HEK293 (cell line): ENCODE results near the gene CC2D1A.
A peak's percentile ranks its signal among the peaks of the same experiment; 100 is the strongest.

ENCODE experiments used
- GFI1B ChIP-seq: fragments of 450-650 bp; formaldehyde crosslinking; IDR thresholded peaks from 2 replicates; pipeline ENCODE4 v1.5.1; 2016; ENCODE audit warnings: missing biosample characterization, missing genetic modification characterization
- GLI2 ChIP-seq: fragments of 450-650 bp; formaldehyde crosslinking; IDR thresholded peaks from 2 replicates; pipeline ENCODE4; 2017; ENCODE audit warnings: missing biosample characterization, missing genetic modification characterization, low read depth, borderline replicate concordance
- MEIS1 ChIP-seq: sonication (generic); formaldehyde crosslinking; IDR thresholded peaks from 2 replicates; pipeline ENCODE4 v1.8.1; 2022; ENCODE audit warnings: missing genetic modification reagents, mild to moderate bottlenecking, borderline replicate concordance
- OSR2 ChIP-seq: fragments of 450-650 bp; formaldehyde crosslinking; IDR thresholded peaks from 2 replicates; pipeline ENCODE4 v1.5.1; 2016; ENCODE audit warnings: missing biosample characterization, missing genetic modification characterization
- SETDB1 ChIP-seq: IDR thresholded peaks from one replicate; pipeline ENCODE4 v1.6.1; 2017; ENCODE audit warnings: mild to moderate bottlenecking, low read length, moderate library complexity, mixed read lengths; ENCODE audit not compliant: insufficient read length
- ZBTB21 ChIP-seq: fragments of 450-650 bp; formaldehyde crosslinking; IDR thresholded peaks from 2 replicates; pipeline ENCODE4 v1.5.1; 2017; ENCODE audit warnings: missing biosample characterization, missing genetic modification characterization
- ZFP3 ChIP-seq: fragments of 450-650 bp; formaldehyde crosslinking; IDR thresholded peaks from 2 replicates; pipeline ENCODE4 v1.5.1; 2016; ENCODE audit warnings: low read depth, missing biosample characterization, missing genetic modification characterization
- ZFP41 ChIP-seq: fragments of 450-650 bp; formaldehyde crosslinking; IDR thresholded peaks from 2 replicates; pipeline ENCODE4 v1.5.1; 2016; ENCODE audit warnings: missing biosample characterization, missing genetic modification characterization, borderline replicate concordance
- ZNF10 ChIP-seq: fragments of 450-650 bp; formaldehyde crosslinking; IDR thresholded peaks from 2 replicates; pipeline ENCODE4 v1.5.1; 2017; ENCODE audit warnings: missing biosample characterization, missing genetic modification characterization
- ZNF112 ChIP-seq: fragments of 450-650 bp; formaldehyde crosslinking; IDR thresholded peaks from 2 replicates; pipeline ENCODE4 v1.5.0; 2017; ENCODE audit warnings: missing biosample characterization, missing genetic modification characterization
- ZNF121 ChIP-seq: fragments of 450-650 bp; formaldehyde crosslinking; IDR thresholded peaks from 2 replicates; pipeline ENCODE4 v1.5.1; 2016; ENCODE audit warnings: missing biosample characterization, missing genetic modification characterization
- ZNF16 ChIP-seq: fragments of 450-650 bp; formaldehyde crosslinking; IDR thresholded peaks from 2 replicates; pipeline ENCODE4 v1.5.1; 2016; ENCODE audit warnings: low read depth, missing biosample characterization, missing genetic modification characterization
- ZNF184 ChIP-seq: fragments of 450-650 bp; IDR thresholded peaks from 2 replicates; pipeline ENCODE4 v1.5.1; 2018; ENCODE audit warnings: missing biosample characterization, mild to moderate bottlenecking, missing genetic modification characterization
- ZNF2 ChIP-seq: fragments of 450-650 bp; formaldehyde crosslinking; IDR thresholded peaks from 2 replicates; pipeline ENCODE4 v1.5.1; 2016; ENCODE audit warnings: missing biosample characterization, missing genetic modification characterization
- ZNF202 ChIP-seq: fragments of 450-650 bp; formaldehyde crosslinking; IDR thresholded peaks from 2 replicates; pipeline ENCODE4 v1.5.1; 2016; ENCODE audit warnings: missing biosample characterization, missing genetic modification characterization, borderline replicate concordance
- ZNF211 ChIP-seq: fragments of 450-650 bp; formaldehyde crosslinking; IDR thresholded peaks from 2 replicates; pipeline ENCODE4 v1.5.1; 2016; ENCODE audit warnings: low read depth, missing biosample characterization, missing genetic modification characterization
- ZNF561 ChIP-seq: fragments of 450-650 bp; IDR thresholded peaks from 2 replicates; pipeline ENCODE4 v1.5.1; 2018; ENCODE audit warnings: missing biosample characterization, missing genetic modification characterization, borderline replicate concordance
- ZNF629 ChIP-seq: fragments of 450-650 bp; formaldehyde crosslinking; IDR thresholded peaks from 2 replicates; pipeline ENCODE4 v1.5.1; 2017; ENCODE audit warnings: missing biosample characterization, missing genetic modification characterization
- ZNF660 ChIP-seq: fragments of 450-650 bp; IDR thresholded peaks from 2 replicates; pipeline ENCODE4 v1.5.1; 2018; ENCODE audit warnings: missing biosample characterization, mild to moderate bottlenecking, missing genetic modification characterization
- ZNF768 ChIP-seq: fragments of 450-650 bp; formaldehyde crosslinking; IDR thresholded peaks from 2 replicates; pipeline ENCODE4 v1.5.1; 2018; ENCODE audit warnings: missing biosample characterization, mild to moderate bottlenecking, missing genetic modification characterization
- ZSCAN30 ChIP-seq: fragments of 450-650 bp; IDR thresholded peaks from 2 replicates; pipeline ENCODE4 v1.5.1; 2018; ENCODE audit warnings: missing biosample characterization, mild to moderate bottlenecking, missing genetic modification characterization, moderate library complexity
- TF ChIP-seq, protein P1 (sequence below): fragments of 450-650 bp; formaldehyde crosslinking; IDR thresholded peaks from 2 replicates; pipeline ENCODE4 v1.5.1; 2016; ENCODE audit warnings: missing biosample characterization, missing genetic modification characterization
- TF ChIP-seq, protein P2 (sequence below): fragments of 450-650 bp; formaldehyde crosslinking; IDR thresholded peaks from 2 replicates; pipeline ENCODE4 v1.5.1; 2016; ENCODE audit warnings: missing biosample characterization, missing genetic modification characterization
- TF ChIP-seq, protein P3 (sequence below): fragments of 450-650 bp; formaldehyde crosslinking; IDR thresholded peaks from 2 replicates; pipeline ENCODE4 v1.5.1; 2017; ENCODE audit warnings: missing biosample characterization, missing genetic modification characterization
- TF ChIP-seq, protein P4 (sequence below): fragments of 450-650 bp; formaldehyde crosslinking; IDR thresholded peaks from 2 replicates; pipeline ENCODE4 v1.5.1; 2016; ENCODE audit warnings: missing biosample characterization, missing genetic modification characterization, borderline replicate concordance
- TF ChIP-seq, protein P5 (sequence below): fragments of 450-650 bp; formaldehyde crosslinking; conservative IDR thresholded peaks from 2 replicates; pipeline ENCODE4 v1.5.1; 2016; ENCODE audit warnings: low read depth, missing biosample characterization, missing genetic modification characterization
- TF ChIP-seq, protein P6 (sequence below): fragments of 450-650 bp; formaldehyde crosslinking; IDR thresholded peaks from 2 replicates; pipeline ENCODE4 v1.5.1; 2016; ENCODE audit warnings: missing biosample characterization, missing genetic modification characterization, low read depth

CC2D1A gene

DNA sequence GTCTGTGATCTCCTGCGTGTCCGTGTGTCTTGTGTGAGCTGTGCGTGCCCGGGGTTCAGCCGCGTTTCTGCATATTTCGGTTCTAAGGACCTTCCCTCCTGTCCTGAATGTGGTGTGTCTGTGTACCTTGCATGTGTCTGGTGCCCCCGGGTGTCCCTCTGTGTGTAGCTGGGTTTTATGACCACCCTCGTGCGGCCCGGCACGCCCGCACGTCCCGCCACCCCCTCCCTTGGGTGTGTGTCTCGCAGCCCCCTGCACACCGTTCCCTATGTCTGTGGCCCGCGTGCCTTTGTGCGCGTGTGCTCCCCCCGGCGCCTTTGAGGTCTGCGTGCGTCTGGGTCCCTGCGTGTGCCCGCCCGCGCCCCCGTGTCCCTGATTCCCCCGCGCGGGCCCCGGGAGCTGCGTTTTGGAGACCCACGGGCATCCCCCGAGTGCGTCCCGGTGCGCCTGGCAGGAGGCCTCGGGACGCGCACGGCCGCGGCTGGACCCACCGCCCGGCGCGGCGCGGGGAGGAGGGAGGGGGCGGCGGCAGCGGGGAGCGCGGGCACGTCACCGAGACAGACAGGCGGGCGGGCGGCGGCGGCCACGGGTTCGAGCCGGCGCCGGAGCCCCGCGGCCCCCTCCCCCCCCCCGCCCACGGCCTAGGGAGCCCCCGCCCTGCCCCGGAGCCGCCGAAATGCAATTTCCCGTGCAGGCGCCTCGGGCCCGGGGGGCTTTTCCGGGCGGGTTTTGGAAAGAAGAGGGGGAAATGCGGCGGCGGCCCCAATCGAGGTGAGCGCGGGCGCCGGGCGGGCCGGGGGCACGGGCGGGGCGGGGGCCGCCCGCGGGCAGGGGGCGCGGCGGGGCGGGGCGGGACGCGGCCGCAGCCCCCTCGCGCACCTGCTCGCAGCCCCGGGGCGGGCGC, 41.1 kb upstream of the CC2D1A start (continued):
- no peak for TF ChIP-seq GFI1B (tag by site-specific recombination)
- no peak for TF ChIP-seq ZNF112
- TF ChIP-seq, protein P1, sequence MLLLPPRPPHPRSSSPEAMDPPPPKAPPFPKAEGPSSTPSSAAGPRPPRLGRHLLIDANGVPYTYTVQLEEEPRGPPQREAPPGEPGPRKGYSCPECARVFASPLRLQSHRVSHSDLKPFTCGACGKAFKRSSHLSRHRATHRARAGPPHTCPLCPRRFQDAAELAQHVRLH (tag by site-specific recombination): no peak
- TF ChIP-seq ZNF16 (tag by site-specific recombination): no peak
- TF ChIP-seq ZNF561 (tag by site-specific recombination): 0 out of 2 replicates have a peak, but pooled peaks have one; percentile 23
- TF ChIP-seq, protein P2, sequence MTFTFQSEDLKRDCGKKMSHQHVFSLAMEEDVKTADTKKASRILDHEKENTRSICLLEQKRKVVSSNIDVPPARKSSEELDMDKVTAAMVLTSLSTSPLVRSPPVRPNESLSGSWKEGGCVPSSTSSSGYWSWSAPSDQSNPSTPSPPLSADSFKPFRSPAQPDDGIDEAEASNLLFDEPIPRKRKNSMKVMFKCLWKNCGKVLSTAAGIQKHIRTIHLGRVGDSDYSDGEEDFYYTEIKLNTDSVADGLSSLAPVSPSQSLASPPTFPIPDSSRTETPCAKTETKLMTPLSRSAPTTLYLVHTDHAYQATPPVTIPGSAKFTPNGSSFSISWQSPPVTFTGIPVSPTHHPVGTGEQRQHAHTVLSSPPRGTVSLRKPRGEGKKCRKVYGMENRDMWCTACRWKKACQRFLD (tag by site-specific recombination): no peak
- no peak for TF ChIP-seq ZBTB21 (tag by site-specific recombination)
- TF ChIP-seq OSR2 (tag by site-specific recombination): no peak
- TF ChIP-seq, protein P3, sequence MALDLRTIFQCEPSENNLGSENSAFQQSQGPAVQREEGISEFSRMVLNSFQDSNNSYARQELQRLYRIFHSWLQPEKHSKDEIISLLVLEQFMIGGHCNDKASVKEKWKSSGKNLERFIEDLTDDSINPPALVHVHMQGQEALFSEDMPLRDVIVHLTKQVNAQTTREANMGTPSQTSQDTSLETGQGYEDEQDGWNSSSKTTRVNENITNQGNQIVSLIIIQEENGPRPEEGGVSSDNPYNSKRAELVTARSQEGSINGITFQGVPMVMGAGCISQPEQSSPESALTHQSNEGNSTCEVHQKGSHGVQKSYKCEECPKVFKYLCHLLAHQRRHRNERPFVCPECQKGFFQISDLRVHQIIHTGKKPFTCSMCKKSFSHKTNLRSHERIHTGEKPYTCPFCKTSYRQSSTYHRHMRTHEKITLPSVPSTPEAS: no peak
- no peak for TF ChIP-seq ZNF121 (tag by site-specific recombination)
- 0 out of 2 replicates have a peak, but pooled peaks have one; percentile 55 for TF ChIP-seq ZNF2
- TF ChIP-seq, protein P4, sequence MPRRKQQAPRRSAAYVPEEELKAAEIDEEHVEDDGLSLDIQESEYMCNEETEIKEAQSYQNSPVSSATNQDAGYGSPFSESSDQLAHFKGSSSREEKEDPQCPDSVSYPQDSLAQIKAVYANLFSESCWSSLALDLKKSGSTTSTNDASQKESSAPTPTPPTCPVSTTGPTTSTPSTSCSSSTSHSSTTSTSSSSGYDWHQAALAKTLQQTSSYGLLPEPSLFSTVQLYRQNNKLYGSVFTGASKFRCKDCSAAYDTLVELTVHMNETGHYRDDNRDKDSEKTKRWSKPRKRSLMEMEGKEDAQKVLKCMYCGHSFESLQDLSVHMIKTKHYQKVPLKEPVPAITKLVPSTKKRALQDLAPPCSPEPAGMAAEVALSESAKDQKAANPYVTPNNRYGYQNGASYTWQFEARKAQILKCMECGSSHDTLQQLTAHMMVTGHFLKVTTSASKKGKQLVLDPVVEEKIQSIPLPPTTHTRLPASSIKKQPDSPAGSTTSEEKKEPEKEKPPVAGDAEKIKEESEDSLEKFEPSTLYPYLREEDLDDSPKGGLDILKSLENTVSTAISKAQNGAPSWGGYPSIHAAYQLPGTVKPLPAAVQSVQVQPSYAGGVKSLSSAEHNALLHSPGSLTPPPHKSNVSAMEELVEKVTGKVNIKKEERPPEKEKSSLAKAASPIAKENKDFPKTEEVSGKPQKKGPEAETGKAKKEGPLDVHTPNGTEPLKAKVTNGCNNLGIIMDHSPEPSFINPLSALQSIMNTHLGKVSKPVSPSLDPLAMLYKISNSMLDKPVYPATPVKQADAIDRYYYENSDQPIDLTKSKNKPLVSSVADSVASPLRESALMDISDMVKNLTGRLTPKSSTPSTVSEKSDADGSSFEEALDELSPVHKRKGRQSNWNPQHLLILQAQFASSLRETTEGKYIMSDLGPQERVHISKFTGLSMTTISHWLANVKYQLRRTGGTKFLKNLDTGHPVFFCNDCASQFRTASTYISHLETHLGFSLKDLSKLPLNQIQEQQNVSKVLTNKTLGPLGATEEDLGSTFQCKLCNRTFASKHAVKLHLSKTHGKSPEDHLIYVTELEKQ: no peak
- no peak for TF ChIP-seq ZNF660 (tag by site-specific recombination)
- TF ChIP-seq ZNF202 (tag by site-specific recombination): no peak
- no peak for TF ChIP-seq ZNF10 (tag by site-specific recombination)
- no peak for TF ChIP-seq ZSCAN30 (tag by site-specific recombination)
- no peak for TF ChIP-seq ZFP41 (tag by site-specific recombination)
- TF ChIP-seq ZNF768 (tag by site-specific recombination): no peak
- no peak for TF ChIP-seq GLI2 (tag by site-specific recombination)
- no peak for TF ChIP-seq MEIS1 (CRISPR knock-in tag)
- TF ChIP-seq ZNF184 (tag by site-specific recombination): no peak
- TF ChIP-seq ZNF629: no peak
- TF ChIP-seq SETDB1: no peak
- TF ChIP-seq, protein P5, sequence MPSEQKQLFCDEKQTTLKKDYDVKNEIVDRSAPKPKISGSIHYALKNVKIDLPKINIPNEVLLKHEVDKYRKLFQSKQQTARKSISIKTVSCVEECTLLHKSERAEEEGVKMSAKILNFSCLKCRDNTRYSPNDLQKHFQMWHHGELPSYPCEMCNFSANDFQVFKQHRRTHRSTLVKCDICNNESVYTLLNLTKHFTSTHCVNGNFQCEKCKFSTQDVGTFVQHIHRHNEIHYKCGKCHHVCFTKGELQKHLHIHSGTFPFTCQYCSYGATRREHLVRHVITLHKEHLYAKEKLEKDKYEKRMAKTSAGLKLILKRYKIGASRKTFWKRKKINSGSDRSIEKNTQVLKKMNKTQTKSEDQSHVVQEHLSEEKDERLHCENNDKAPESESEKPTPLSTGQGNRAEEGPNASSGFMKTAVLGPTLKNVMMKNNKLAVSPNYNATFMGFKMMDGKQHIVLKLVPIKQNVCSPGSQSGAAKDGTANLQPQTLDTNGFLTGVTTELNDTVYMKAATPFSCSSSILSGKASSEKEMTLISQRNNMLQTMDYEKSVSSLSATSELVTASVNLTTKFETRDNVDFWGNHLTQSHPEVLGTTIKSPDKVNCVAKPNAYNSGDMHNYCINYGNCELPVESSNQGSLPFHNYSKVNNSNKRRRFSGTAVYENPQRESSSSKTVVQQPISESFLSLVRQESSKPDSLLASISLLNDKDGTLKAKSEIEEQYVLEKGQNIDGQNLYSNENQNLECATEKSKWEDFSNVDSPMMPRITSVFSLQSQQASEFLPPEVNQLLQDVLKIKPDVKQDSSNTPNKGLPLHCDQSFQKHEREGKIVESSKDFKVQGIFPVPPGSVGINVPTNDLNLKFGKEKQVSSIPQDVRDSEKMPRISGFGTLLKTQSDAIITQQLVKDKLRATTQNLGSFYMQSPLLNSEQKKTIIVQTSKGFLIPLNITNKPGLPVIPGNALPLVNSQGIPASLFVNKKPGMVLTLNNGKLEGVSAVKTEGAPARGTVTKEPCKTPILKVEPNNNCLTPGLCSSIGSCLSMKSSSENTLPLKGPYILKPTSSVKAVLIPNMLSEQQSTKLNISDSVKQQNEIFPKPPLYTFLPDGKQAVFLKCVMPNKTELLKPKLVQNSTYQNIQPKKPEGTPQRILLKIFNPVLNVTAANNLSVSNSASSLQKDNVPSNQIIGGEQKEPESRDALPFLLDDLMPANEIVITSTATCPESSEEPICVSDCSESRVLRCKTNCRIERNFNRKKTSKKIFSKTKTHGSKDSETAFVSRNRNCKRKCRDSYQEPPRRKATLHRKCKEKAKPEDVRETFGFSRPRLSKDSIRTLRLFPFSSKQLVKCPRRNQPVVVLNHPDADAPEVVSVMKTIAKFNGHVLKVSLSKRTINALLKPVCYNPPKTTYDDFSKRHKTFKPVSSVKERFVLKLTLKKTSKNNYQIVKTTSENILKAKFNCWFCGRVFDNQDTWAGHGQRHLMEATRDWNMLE (tag by site-specific recombination): no peak
- no peak for TF ChIP-seq ZNF211 (tag by site-specific recombination)
- no peak for TF ChIP-seq ZFP3 (tag by site-specific recombination)
- TF ChIP-seq, protein P6, sequence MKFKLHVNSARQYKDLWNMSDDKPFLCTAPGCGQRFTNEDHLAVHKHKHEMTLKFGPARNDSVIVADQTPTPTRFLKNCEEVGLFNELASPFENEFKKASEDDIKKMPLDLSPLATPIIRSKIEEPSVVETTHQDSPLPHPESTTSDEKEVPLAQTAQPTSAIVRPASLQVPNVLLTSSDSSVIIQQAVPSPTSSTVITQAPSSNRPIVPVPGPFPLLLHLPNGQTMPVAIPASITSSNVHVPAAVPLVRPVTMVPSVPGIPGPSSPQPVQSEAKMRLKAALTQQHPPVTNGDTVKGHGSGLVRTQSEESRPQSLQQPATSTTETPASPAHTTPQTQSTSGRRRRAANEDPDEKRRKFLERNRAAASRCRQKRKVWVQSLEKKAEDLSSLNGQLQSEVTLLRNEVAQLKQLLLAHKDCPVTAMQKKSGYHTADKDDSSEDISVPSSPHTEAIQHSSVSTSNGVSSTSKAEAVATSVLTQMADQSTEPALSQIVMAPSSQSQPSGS: no peak
